Measurements from ENCODE around the gene EPB41L3. TPM values are rescaled to one million over a fixed set of nuclear protein-coding genes. Genes with fewer than 3 reads are reported as not detected.
A peak's percentile ranks its signal among the peaks of the same experiment; 100 is the strongest.

Gene EPB41L3
- total RNA-seq, 1 donor from 2014 or later = 1.5 TPM

DNA sequence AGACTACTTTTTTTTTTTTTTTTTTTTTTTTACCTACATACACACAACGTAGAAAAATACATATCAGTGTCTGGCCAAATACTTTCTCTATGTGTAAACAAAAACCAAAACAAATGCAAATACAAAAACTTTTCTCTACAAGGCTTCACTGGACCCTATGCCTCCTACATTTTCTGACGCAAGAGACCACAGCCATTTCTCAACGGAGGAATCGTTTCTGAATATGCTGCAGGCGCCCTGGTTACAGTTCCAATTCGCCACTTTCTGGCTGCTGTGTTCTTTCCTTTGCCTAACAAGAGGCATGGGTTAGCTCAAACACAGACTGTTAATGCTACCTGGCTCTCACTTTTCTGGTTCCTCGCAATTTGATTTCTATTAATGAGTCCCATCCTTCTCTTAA is 96.4 kb downstream of the EPB41L3 start:
- DNase-seq = no peak
- Mint-ChIP-seq H3K9me3 (no peaks in the 10 kb centered on the region), H3K4me1 (no peaks in the 10 kb centered on the region), H3K27me3 (peaks cover 4% of the 10 kb centered on the region), H3K36me3 (ENCODE audit: low read depth) (no peaks in the 10 kb centered on the region), H3K4me3 (no peak overlapping the region), H3K27ac (no peak overlapping the region)
- intact Hi-C loops (cut with micrococcal nuclease) = no loop called here

DNA sequence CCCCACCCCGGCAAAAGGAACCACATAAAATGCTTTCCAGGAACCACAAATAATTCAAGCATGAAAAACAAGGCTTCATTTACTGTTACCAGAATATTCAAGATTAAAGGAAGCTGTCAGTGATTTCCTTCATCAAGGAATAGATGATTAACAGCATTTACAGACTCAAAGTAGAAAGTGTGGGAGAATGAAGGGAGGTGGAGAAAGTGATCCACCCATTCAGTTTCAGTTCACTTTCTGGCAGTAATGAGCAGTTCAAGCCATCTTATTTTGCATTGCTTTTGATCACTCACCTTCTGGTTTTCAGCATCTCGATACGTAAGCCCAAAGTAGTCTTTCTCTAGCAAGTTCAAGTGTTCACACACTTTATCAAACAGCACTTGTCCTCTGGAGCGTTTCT is 99.0 kb downstream of the EPB41L3 start:
- no peak for DNase-seq
- no peaks in the 10 kb centered on the region for H3K4me1 Mint-ChIP-seq
- intact Hi-C loops (cut with micrococcal nuclease) = no loop called here

DNA sequence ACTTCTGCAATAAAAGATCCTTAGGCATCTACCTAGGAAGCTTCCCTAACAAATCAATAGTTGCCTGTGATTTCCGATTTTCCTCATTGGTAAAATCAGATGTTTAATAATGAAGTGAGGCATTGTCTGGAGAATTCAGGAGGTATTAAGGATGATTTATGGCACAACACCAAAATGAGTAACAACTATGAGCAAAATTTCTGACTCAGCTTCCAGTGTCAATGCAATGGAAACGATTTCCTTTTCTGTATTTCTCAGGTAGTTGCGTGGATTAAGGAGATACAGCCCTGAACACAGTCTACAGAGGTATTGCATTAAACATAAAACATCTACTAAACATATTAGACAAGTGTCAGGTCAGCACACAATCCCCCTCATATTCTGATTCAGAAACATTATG is 99.5 kb downstream of the EPB41L3 start:
- intact Hi-C loops (cut with micrococcal nuclease) = no loop called here
- Mint-ChIP-seq H3K27me3 (peaks cover 4% of the 10 kb centered on the region), H3K36me3 (ENCODE audit: low read depth) (no peaks in the 10 kb centered on the region), H3K27ac (no peak overlapping the region), H3K4me3 (no peak overlapping the region), H3K9me3 (no peaks in the 10 kb centered on the region), H3K4me1 (no peaks in the 10 kb centered on the region)
- no peak for DNase-seq

More for the DNA sequence above, 99.0 kb downstream of the EPB41L3 start:
- Mint-ChIP-seq H3K4me3 (no peak overlapping the region), H3K27me3 (peaks cover 4% of the 10 kb centered on the region), H3K27ac (no peak overlapping the region), H3K36me3 (ENCODE audit: low read depth) (no peaks in the 10 kb centered on the region), H3K9me3 (no peaks in the 10 kb centered on the region)

DNA sequence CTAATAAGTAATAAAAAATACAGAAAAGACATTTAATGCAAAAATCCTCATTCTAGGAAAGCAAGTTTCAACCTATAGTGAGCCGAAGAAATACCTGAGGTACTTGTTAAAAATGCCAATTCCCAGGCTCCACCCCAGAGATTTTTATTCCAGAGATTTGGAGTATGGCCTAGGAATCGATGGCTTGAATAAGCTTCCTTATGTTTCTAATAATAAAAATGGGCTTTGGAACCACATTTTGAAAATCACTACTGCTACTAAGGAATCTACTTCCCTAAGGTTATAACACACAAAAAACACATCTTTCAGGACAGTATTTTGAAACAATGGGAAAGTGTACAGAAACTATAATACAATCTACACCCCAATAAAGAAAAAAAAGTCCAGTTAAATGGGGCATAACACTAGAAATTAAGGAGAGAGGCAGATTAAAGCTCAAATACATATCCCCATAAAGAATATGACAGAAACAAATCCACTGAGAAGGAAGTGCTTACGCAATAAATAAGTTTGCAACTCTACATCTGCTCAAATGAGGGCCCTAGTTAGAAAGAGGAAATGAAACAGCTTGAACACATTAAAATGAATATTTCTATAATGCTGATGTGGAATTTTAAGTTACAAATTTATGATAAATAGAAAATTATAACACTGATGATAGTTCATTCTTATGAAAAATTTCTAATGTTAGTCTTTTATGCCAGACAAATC is 103.7 kb downstream of the EPB41L3 start:
- Mint-ChIP-seq H3K4me1 (no peaks in the 10 kb centered on the region), H3K36me3 (ENCODE audit: low read depth) (no peaks in the 10 kb centered on the region), H3K9me3 (no peaks in the 10 kb centered on the region), H3K4me3 (no peak overlapping the region), H3K27ac (no peak overlapping the region), H3K27me3 (no peaks in the 10 kb centered on the region)
- intact Hi-C loops (cut with micrococcal nuclease) = no loop called here
- no peak for DNase-seq

DNA sequence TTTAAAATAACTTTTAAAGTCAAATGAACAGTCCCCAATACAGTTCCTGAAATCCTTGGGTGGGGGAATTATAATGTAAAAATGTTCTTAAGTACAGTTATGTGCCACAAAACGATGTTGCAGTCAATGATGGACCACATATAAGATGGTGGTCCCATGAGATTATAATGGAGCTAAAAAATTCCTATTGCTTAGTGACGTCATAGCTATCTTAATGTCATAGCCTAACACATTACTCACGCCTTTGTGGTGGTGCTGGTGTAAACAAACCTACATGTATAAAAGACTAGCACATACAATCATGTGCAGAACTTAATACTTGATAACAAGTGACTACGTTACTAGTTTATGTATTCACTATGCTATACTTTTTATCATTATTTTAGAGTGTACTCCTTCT is 109.4 kb downstream of the EPB41L3 start:
- no peaks in the 10 kb centered on the region for H3K9me3 Mint-ChIP-seq
- no peaks in the 10 kb centered on the region for H3K27me3 Mint-ChIP-seq
- H3K4me3 Mint-ChIP-seq = no peak overlapping the region
- H3K36me3 Mint-ChIP-seq (ENCODE audit: low read depth) = no peaks in the 10 kb centered on the region
- no peak for DNase-seq
- no peaks in the 10 kb centered on the region for H3K4me1 Mint-ChIP-seq
- H3K27ac Mint-ChIP-seq = no peak overlapping the region
- intact Hi-C loops (cut with micrococcal nuclease) = no loop called here

DNA sequence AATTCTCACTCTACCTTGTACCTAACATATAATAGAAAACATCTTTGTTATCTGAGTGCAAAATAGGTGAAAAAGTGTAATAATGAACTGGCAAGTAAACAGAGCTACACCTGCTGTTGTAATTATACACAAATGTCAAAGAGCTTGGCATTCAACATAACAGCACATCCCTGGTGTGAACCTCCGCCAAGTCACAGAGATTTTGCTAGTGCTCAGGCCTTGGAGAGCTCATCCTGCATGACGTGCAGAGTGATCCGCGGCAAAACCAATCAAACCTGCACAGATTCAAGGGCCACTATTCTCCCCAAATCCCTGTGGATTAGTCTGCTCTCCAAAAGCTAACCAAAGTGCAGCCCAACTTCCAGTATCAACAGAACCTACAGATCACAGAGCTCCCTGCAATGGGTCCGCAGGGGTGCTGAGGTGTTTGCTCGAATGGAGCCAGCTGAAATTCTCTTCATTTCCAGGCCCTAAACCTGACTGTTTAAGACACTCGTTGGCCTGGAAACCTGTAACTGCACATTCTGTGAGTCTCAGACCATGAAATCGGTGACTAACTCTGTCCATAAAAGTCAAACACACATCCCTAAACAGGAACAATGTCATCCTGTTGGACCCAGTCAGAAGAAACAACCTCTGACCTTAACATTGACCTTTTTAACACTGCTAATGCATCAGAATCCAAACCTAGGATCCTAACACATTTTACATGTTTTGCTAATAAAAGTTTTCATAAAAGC is 111.8 kb downstream of the EPB41L3 start:
- Mint-ChIP-seq H3K4me1 (no peaks in the 10 kb centered on the region), H3K27me3 (no peaks in the 10 kb centered on the region), H3K4me3 (no peak overlapping the region), H3K36me3 (ENCODE audit: low read depth) (no peaks in the 10 kb centered on the region), H3K9me3 (no peaks in the 10 kb centered on the region), H3K27ac (no peak overlapping the region)
- no peak for DNase-seq
- intact Hi-C loops (cut with micrococcal nuclease) = no loop called here

DNA sequence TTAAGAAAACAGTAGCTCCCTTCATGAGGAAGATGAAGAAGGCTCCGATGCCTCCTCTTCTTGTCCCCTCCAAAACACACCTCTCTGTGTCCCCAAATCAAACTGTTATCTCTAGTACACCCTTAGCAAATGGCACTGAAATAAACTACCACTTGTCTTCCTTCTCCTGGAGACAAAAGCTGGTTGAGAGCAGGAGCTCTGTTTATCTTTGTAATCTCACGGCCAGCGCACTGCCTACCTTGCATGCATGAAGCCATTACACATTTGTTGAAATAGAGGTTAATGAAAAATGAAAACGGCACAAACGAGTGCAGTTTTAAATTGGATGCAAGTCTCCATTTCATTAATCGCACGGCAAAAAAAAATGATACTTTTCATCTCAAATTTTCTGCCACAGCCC is 113.7 kb downstream of the EPB41L3 start:
- Mint-ChIP-seq H3K4me1 (no peaks in the 10 kb centered on the region), H3K4me3 (no peak overlapping the region), H3K27ac (no peak overlapping the region), H3K36me3 (ENCODE audit: low read depth) (no peaks in the 10 kb centered on the region), H3K9me3 (no peaks in the 10 kb centered on the region), H3K27me3 (peaks cover 3% of the 10 kb centered on the region)
- DNase-seq = no peak
- intact Hi-C loops (cut with micrococcal nuclease) = no loop called here

DNA sequence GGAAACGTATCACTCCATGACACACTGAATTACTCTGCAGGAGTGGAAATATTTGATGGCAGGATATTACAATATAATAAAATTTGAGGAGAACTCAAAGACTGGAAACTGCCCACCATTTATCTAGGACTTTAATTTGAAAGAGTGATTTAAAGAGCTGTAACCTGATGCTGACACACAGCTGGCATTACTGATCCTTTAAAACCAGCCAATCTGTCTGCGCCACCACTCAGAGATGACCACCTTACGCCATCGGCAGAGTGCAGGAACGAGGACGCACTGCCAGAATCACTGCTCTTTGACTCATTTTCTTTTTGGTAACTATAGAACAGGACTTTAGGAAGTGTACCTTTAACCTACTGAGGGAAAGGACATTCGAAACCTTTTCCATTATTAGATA is 114.1 kb downstream of the EPB41L3 start:
- intact Hi-C loops (cut with micrococcal nuclease) = no loop called here
- no peak overlapping the region for H3K4me3 Mint-ChIP-seq
- H3K27ac Mint-ChIP-seq = no peak overlapping the region
- H3K36me3 Mint-ChIP-seq (ENCODE audit: low read depth) = no peaks in the 10 kb centered on the region
- no peaks in the 10 kb centered on the region for H3K4me1 Mint-ChIP-seq
- H3K9me3 Mint-ChIP-seq = no peaks in the 10 kb centered on the region
- DNase-seq = no peak
- H3K27me3 Mint-ChIP-seq = peaks cover 3% of the 10 kb centered on the region

DNA sequence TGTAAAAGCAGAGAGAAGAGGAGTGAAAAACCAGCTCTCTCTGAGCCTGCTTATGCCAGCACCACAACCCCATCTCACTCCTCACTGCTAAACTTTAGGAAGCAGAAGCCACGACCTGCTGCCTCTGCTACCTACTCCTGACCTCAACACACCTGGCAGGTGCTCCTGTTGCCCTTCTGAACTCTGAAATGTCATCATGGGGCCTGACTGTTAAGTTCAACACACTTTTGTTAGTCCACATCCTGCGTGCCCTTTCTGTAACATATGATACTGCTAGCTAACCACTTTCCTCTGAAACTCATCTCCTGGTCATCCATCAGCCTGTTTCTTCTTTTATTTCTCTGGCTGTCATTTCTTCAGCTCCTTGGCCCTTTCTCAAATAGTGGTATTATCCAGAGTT is 118.1 kb downstream of the EPB41L3 start:
- DNase-seq = no peak
- no peak overlapping the region for H3K4me3 Mint-ChIP-seq
- intact Hi-C loops (cut with micrococcal nuclease) = no loop called here
- no peaks in the 10 kb centered on the region for H3K4me1 Mint-ChIP-seq
- peaks cover 3% of the 10 kb centered on the region for H3K27me3 Mint-ChIP-seq
- no peak overlapping the region for H3K27ac Mint-ChIP-seq
- H3K9me3 Mint-ChIP-seq = no peaks in the 10 kb centered on the region
- no peaks in the 10 kb centered on the region for H3K36me3 Mint-ChIP-seq (ENCODE audit: low read depth)

DNA sequence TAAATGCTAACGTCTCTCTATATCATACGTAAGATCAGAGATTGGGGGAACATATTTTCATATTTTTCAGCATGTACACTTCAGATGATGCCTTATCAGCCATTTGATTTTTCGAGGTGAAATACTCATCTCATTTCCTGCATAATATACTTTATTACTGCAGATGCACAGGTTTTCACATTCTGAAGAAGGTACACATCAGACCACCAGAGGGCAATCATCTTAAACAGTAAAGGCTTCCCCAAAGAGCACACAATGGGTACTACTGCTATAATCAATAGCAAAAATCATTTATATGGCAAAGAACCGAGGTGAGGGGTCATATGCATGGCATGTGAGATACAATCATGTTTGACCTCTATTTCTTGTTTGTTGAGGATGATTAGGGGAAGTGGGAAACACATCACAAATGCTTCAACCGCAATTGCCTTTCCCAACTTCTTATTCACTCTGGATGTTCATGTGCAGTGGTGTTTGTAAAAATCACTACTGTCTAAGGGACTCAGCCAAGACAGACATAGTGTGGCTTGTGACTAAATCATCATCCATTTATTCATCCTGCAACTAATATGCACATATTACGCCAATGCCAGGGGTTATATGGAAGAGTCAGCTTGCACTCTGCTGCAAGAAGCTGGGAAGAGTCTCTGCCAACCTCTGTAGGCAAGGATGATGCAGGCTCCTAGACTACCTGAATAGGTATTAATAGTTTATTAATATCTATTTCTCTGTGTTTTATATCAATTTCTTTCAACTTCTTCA is 118.7 kb downstream of the EPB41L3 start:
- intact Hi-C loops (cut with micrococcal nuclease) = no loop called here
- Mint-ChIP-seq H3K36me3 (ENCODE audit: low read depth) (no peaks in the 10 kb centered on the region), H3K4me3 (no peak overlapping the region), H3K27ac (no peak overlapping the region), H3K9me3 (no peaks in the 10 kb centered on the region), H3K4me1 (no peaks in the 10 kb centered on the region), H3K27me3 (peaks cover 3% of the 10 kb centered on the region)
- DNase-seq = peak; percentile 61

DNA sequence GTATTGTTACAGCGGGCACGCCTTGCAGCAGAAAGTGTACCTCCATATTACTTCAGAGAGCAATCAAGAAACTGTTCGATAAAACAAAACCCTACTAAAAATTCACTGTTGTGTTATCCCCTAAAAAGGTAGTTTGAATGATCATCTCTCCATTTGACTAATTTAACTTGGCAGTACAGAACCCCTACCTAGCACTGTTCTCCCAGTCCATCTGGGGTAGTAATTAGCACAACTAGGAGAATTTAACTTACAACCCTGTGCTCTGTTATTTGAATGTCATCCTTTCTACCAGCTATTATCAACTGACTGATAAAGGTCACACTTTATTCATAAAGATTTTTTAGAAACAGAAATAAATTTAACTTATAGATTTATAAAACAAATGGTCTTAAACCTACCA is 121.2 kb downstream of the EPB41L3 start:
- Mint-ChIP-seq H3K9me3 (no peaks in the 10 kb centered on the region), H3K27ac (no peak overlapping the region), H3K36me3 (ENCODE audit: low read depth) (no peaks in the 10 kb centered on the region), H3K27me3 (peaks cover 5% of the 10 kb centered on the region), H3K4me1 (no peaks in the 10 kb centered on the region), H3K4me3 (no peak overlapping the region)
- no peak for DNase-seq
- intact Hi-C loops (cut with micrococcal nuclease) = no loop called here

DNA sequence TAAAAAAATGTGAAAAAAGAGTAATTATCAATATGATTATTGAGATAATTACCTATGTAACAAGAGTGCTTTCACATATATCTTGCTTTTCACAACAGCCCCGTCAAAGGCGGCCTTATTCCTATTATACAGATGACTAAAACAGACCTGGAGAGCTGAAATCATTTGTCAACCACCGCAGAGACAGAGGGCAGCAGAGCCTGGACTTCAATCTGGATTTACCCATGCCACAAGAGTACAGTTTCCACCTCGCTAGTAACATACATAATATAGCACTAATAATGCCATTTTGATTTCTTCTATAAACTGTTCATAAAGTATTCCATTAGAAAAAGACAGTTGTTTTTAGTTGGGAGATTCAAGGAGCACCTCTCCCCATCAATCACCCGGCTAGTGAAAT is 121.8 kb downstream of the EPB41L3 start:
- Mint-ChIP-seq H3K9me3 (no peaks in the 10 kb centered on the region), H3K27ac (no peak overlapping the region), H3K36me3 (ENCODE audit: low read depth) (no peaks in the 10 kb centered on the region), H3K4me1 (no peaks in the 10 kb centered on the region), H3K4me3 (no peak overlapping the region), H3K27me3 (peaks cover 6% of the 10 kb centered on the region)
- intact Hi-C loops (cut with micrococcal nuclease) = no loop called here
- DNase-seq = no peak

DNA sequence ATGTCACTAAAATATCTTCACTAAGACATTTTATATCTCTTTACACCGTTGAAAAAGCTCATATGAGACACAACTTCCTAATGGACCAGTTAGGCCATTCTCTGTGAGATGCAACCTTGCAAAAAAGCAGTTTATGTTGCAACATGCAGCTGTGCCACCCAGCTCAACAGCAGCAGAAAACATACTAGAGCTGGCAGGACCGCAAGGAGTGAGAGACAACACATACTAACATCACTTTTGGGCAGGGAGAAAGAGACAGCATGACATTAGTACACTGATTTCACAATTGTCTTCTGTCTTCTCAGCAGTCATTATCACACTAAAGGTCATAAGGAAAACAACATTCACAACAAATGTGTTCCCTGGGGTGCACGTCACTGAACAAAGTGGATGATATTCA is 122.9 kb downstream of the EPB41L3 start:
- no peaks in the 10 kb centered on the region for H3K9me3 Mint-ChIP-seq
- H3K4me3 Mint-ChIP-seq = no peak overlapping the region
- intact Hi-C loops (cut with micrococcal nuclease) = no loop called here
- no peaks in the 10 kb centered on the region for H3K4me1 Mint-ChIP-seq
- H3K27me3 Mint-ChIP-seq = peaks cover 3% of the 10 kb centered on the region
- no peak for DNase-seq
- no peaks in the 10 kb centered on the region for H3K36me3 Mint-ChIP-seq (ENCODE audit: low read depth)
- H3K27ac Mint-ChIP-seq = no peak overlapping the region

DNA sequence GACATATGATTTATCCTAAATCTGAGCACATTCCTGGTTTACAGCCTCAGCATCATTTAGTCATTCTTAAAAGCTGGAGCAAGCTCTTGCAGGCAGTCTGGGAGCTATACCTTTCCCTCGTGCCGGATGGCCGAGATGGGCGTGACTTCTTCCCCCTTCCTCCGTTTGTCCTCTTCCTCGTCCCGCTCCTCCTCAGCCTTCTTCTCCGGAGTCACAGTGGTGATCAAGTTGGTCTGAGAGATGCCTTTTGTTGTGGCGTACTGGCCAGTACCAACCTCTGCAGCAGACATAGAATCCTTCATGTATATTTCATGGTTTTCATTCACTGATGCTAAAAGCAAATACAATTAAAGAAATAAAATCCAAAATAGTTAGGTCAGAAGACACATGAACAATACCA is 124.2 kb downstream of the EPB41L3 start:
- H3K4me1 Mint-ChIP-seq = no peaks in the 10 kb centered on the region
- no peaks in the 10 kb centered on the region for H3K9me3 Mint-ChIP-seq
- DNase-seq = no peak
- H3K27me3 Mint-ChIP-seq = peaks cover 3% of the 10 kb centered on the region
- intact Hi-C loops (cut with micrococcal nuclease) = no loop called here
- no peak overlapping the region for H3K27ac Mint-ChIP-seq
- H3K4me3 Mint-ChIP-seq = no peak overlapping the region
- no peaks in the 10 kb centered on the region for H3K36me3 Mint-ChIP-seq (ENCODE audit: low read depth)

All from activated CD4-positive, alpha-beta T cell treated with anti-CD3 and anti-CD28 coated beads, Interleukin-2, amount 10 ng/mL, durations not matched to agents 24 days and 14 days (primary cell).